GM23338 (cell line): ENCODE data around the gene IGF1R.

ENCODE experiments used
- CREB1 ChIP-seq: fragments of 250-450 bp; sonication (Bioruptor Pico); IDR thresholded peaks from 2 replicates; pipeline ENCODE4 v1.5.0; 2020; ENCODE audit warnings: low read depth, mild to moderate bottlenecking, moderate library complexity
- EZH2 ChIP-seq: fragments of 200-600 bp; sonication (generic); IDR thresholded peaks from one replicate; pipeline ENCODE4 v1.8.0; 2017; ENCODE audit warnings: antibody characterized with exemption, mild to moderate bottlenecking, low read depth; ENCODE audit not compliant: unreplicated experiment
- EZH2phosphoT487 ChIP-seq: fragments of 200-600 bp; sonication (generic); IDR thresholded peaks from one replicate; pipeline ENCODE4 v1.8.1; 2018; ENCODE audit warnings: antibody characterized with exemption; ENCODE audit not compliant: unreplicated experiment
- POLR2AphosphoS5 ChIP-seq: IDR thresholded peaks from 2 replicates; pipeline ENCODE4 v1.6.1; 2016; ENCODE audit warnings: antibody characterized with exemption, low read depth
- REST ChIP-seq: IDR thresholded peaks from one replicate; pipeline ENCODE4 v1.6.1; 2018; ENCODE audit warnings: antibody characterized with exemption; ENCODE audit not compliant: unreplicated experiment
- ZNF331 ChIP-seq: fragments of 250-450 bp; sonication (Bioruptor Pico); IDR thresholded peaks from 2 replicates; pipeline ENCODE4 v1.5.0; 2020; ENCODE audit warnings: low read depth, mild to moderate bottlenecking, moderate library complexity
- TF ChIP-seq, protein P1 (sequence below), 2 experiments: fragments of 200-600 bp in 1 of 2; sonication (generic) in 1 of 2; conservative IDR thresholded peaks; 2 replicates each; pipeline versions ENCODE4 v1.5.1 to v1.6.1; 2016 to 2017; ENCODE audit warnings: antibody characterized with exemption in 2 of 2, low read depth in 2 of 2, mild to moderate bottlenecking in 2 of 2, moderate library complexity in 1 of 2
- TF ChIP-seq, protein P2 (sequence below): fragments of 250-450 bp; sonication (Bioruptor Pico); IDR thresholded peaks from 2 replicates; pipeline ENCODE4 v1.5.0; 2020; ENCODE audit warnings: mild to moderate bottlenecking, moderate library complexity

- TF ChIP-seq EZH2: no peak
- TF ChIP-seq POLR2AphosphoS5: no peak
- TF ChIP-seq, protein P1, sequence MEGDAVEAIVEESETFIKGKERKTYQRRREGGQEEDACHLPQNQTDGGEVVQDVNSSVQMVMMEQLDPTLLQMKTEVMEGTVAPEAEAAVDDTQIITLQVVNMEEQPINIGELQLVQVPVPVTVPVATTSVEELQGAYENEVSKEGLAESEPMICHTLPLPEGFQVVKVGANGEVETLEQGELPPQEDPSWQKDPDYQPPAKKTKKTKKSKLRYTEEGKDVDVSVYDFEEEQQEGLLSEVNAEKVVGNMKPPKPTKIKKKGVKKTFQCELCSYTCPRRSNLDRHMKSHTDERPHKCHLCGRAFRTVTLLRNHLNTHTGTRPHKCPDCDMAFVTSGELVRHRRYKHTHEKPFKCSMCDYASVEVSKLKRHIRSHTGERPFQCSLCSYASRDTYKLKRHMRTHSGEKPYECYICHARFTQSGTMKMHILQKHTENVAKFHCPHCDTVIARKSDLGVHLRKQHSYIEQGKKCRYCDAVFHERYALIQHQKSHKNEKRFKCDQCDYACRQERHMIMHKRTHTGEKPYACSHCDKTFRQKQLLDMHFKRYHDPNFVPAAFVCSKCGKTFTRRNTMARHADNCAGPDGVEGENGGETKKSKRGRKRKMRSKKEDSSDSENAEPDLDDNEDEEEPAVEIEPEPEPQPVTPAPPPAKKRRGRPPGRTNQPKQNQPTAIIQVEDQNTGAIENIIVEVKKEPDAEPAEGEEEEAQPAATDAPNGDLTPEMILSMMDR (conservative IDR thresholded peaks at IDR 0.05; ENCODE audit: low read depth in 2 of 2): no peak
- no peak for TF ChIP-seq CREB1 (CRISPR knock-in tag)
- no peak for TF ChIP-seq REST
- TF ChIP-seq EZH2phosphoT487: no peak
- TF ChIP-seq ZNF331 (CRISPR knock-in tag): no peak
- TF ChIP-seq, protein P2, sequence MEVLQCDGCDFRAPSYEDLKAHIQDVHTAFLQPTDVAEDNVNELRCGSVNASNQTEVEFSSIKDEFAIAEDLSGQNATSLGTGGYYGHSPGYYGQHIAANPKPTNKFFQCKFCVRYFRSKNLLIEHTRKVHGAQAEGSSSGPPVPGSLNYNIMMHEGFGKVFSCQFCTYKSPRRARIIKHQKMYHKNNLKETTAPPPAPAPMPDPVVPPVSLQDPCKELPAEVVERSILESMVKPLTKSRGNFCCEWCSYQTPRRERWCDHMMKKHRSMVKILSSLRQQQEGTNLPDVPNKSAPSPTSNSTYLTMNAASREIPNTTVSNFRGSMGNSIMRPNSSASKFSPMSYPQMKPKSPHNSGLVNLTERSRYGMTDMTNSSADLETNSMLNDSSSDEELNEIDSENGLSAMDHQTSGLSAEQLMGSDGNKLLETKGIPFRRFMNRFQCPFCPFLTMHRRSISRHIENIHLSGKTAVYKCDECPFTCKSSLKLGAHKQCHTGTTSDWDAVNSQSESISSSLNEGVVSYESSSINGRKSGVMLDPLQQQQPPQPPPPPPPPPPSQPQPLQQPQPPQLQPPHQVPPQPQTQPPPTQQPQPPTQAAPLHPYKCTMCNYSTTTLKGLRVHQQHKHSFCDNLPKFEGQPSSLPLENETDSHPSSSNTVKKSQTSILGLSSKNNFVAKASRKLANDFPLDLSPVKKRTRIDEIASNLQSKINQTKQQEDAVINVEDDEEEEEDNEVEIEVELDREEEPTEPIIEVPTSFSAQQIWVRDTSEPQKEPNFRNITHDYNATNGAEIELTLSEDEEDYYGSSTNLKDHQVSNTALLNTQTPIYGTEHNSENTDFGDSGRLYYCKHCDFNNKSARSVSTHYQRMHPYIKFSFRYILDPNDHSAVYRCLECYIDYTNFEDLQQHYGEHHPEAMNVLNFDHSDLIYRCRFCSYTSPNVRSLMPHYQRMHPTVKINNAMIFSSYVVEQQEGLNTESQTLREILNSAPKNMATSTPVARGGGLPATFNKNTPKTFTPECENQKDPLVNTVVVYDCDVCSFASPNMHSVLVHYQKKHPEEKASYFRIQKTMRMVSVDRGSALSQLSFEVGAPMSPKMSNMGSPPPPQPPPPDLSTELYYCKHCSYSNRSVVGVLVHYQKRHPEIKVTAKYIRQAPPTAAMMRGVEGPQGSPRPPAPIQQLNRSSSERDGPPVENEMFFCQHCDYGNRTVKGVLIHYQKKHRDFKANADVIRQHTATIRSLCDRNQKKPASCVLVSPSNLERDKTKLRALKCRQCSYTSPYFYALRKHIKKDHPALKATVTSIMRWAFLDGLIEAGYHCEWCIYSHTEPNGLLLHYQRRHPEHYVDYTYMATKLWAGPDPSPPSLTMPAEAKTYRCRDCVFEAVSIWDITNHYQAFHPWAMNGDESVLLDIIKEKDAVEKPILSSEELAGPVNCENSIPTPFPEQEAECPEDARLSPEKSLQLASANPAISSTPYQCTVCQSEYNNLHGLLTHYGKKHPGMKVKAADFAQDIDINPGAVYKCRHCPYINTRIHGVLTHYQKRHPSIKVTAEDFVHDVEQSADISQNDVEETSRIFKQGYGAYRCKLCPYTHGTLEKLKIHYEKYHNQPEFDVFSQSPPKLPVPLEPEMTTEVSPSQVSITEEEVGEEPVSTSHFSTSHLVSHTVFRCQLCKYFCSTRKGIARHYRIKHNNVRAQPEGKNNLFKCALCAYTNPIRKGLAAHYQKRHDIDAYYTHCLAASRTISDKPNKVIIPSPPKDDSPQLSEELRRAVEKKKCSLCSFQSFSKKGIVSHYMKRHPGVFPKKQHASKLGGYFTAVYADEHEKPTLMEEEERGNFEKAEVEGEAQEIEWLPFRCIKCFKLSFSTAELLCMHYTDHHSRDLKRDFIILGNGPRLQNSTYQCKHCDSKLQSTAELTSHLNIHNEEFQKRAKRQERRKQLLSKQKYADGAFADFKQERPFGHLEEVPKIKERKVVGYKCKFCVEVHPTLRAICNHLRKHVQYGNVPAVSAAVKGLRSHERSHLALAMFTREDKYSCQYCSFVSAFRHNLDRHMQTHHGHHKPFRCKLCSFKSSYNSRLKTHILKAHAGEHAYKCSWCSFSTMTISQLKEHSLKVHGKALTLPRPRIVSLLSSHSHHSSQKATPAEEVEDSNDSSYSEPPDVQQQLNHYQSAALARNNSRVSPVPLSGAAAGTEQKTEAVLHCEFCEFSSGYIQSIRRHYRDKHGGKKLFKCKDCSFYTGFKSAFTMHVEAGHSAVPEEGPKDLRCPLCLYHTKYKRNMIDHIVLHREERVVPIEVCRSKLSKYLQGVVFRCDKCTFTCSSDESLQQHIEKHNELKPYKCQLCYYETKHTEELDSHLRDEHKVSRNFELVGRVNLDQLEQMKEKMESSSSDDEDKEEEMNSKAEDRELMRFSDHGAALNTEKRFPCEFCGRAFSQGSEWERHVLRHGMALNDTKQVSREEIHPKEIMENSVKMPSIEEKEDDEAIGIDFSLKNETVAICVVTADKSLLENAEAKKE: no peak
Observed at GRCh38 chr15:98774756-98775497, 126.6 kb downstream of the IGF1R start.
